HCT116 (cell line): ENCODE measurements around the gene ALLC.

Experiments
- ZFX ChIP-seq: fragments of 450-650 bp; IDR thresholded peaks from 2 replicates; pipeline ENCODE4 v1.6.1; 2017
- TF ChIP-seq, protein P1 (sequence below), 3 experiments: fragments of 200-600 bp in 1 of 3; sonication (generic) in 1 of 3; IDR thresholded peaks in 2 of 3; conservative IDR thresholded peaks in 1 of 3; 2 replicates each; pipeline ENCODE4 v1.5.1; 2012 to 2017; ENCODE audit warnings: low read depth in 2 of 3, low read length in 2 of 3, antibody characterized with exemption in 1 of 3, borderline replicate concordance in 1 of 3, control low read depth in 1 of 3, mild to moderate bottlenecking in 1 of 3, mixed read lengths in 1 of 3, mixed run types in 1 of 3, moderate library complexity in 1 of 3; ENCODE audit not compliant: insufficient read depth in 1 of 3

GRCh38 chr2:3650140-3650920 lies 7.7 kb upstream of the ALLC start:
- TF ChIP-seq, protein P1, sequence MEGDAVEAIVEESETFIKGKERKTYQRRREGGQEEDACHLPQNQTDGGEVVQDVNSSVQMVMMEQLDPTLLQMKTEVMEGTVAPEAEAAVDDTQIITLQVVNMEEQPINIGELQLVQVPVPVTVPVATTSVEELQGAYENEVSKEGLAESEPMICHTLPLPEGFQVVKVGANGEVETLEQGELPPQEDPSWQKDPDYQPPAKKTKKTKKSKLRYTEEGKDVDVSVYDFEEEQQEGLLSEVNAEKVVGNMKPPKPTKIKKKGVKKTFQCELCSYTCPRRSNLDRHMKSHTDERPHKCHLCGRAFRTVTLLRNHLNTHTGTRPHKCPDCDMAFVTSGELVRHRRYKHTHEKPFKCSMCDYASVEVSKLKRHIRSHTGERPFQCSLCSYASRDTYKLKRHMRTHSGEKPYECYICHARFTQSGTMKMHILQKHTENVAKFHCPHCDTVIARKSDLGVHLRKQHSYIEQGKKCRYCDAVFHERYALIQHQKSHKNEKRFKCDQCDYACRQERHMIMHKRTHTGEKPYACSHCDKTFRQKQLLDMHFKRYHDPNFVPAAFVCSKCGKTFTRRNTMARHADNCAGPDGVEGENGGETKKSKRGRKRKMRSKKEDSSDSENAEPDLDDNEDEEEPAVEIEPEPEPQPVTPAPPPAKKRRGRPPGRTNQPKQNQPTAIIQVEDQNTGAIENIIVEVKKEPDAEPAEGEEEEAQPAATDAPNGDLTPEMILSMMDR (IDR thresholded peaks at IDR 0.05 in 2 of 3, conservative IDR thresholded peaks at IDR 0.05 in 1 of 3; ENCODE audit: borderline replicate concordance in 1 of 3, insufficient read depth in 1 of 3, low read depth in 2 of 3, low read length in 2 of 3), result no peak
- no peak for TF ChIP-seq ZFX
